Measurements from ENCODE around the gene KDM7A.

GRCh38 chr7:140156460-140157080 is 20.2 kb downstream of the KDM7A start:
- TF ChIP-seq, protein P1, sequence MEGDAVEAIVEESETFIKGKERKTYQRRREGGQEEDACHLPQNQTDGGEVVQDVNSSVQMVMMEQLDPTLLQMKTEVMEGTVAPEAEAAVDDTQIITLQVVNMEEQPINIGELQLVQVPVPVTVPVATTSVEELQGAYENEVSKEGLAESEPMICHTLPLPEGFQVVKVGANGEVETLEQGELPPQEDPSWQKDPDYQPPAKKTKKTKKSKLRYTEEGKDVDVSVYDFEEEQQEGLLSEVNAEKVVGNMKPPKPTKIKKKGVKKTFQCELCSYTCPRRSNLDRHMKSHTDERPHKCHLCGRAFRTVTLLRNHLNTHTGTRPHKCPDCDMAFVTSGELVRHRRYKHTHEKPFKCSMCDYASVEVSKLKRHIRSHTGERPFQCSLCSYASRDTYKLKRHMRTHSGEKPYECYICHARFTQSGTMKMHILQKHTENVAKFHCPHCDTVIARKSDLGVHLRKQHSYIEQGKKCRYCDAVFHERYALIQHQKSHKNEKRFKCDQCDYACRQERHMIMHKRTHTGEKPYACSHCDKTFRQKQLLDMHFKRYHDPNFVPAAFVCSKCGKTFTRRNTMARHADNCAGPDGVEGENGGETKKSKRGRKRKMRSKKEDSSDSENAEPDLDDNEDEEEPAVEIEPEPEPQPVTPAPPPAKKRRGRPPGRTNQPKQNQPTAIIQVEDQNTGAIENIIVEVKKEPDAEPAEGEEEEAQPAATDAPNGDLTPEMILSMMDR (IDR thresholded peaks at IDR 0.05): no peak
- TF ChIP-seq POLR2A (IDR thresholded peaks at IDR 0.05): no peak

All from ovary (tissue), 3 donors.